Inferior parietal cortex (tissue), 1 donor: ENCODE data around the gene RUVBL2.
"Not testable (repeated sequence)": the region's sequence is repeated elsewhere in the genome, so short reads cannot be mapped to it uniquely, and the experiment has no call there.

Source experiments
- DNase-seq: peaks from one replicate; pipeline ENCODE4 v3.0.0-alpha.2; 2016; ENCODE audit errors: extremely low spot score

RUVBL2 gene

DNA sequence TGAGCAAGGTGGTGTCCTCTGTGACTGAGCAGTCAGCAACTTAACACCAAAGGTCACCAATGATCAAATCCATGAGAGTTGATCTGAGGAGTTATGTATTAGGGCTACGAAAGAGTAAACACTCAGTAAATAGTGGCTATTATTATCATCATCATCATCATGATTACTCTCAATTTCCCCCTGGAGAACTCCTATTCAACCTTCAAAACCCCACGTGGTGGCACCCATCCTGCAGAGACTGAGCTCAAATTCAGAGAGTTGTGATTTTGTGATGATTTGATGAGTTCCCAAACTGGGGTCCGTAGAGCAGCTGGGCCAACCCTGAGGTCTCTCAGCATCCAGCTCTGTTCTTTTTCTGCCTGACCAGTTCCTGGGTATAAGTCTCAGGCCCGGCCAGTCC is 56.1 kb downstream of the RUVBL2 start:
- not testable (repeated sequence) for DNase-seq

DNA sequence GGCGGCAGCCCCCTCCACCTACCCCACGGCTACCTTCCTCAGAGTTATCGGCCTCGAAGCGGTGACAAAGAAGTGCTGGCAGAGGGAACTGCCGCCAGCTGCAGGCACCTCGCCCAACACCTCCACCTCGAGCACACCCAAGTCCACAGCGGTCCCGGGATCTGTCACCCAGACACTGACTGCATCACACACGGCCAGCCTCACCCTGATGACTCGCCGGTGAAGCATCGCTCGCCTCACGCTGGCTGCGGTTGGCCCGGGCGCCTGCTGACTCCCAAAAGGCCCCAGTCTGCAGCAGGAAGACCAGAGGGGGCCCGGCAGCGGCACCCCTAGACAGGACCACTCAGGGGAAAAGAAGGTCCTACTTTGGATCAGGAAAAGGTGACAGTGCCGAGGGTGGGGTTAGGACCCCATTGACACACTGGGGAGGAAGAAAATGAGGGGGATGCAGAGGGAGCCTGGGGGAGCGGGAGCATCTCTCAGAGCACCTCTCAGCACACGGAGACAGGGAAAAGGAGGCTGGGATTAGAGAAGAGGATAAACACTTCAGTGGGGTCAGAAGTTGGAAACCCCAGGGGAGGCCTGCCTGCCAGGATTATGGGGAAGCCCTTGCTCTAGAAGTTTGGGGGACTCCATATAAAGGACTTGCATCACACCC is 56.8 kb downstream of the RUVBL2 start:
- not testable (repeated sequence) for DNase-seq

DNA sequence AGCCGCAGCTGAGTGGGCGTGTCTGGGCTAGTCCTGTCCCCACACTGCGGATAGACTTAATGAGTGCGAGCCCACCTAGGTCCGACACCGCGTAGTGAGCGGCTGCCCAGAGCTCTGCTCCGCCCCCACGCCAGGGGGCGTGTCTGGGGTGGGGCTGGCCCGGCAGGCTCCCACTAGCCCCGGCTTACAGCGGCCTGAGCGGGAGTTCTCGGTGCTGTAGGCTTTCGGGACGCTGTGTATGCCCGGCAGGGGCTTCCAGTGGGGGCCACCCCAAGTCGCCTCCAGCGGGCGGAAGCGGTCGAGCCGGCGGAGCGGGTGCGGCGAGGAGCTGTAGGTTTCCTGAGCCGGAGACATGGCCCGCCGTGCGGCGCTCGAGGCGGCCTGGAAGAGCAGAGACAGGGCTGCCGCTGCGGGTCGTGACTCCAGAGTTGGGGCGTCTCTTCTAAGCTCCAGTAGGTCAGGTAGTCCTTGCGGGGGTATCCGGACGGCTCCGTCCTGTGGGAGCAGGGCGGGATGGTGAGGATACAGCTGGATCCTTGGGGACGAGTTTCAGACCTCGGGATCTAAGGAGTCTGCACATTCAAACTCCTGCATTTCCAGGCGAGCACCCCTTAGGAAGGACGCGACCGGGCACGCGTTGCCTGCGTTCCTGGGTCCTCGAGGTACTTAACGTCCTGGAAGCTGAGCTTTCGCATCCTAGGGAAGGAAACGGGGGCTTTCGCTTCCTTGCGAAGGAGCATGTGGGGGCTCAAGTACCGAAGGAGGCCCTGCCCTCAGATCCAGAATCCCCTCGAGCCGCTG is 62.6 kb downstream of the RUVBL2 start:
- peak; percentile 7 for DNase-seq

DNA sequence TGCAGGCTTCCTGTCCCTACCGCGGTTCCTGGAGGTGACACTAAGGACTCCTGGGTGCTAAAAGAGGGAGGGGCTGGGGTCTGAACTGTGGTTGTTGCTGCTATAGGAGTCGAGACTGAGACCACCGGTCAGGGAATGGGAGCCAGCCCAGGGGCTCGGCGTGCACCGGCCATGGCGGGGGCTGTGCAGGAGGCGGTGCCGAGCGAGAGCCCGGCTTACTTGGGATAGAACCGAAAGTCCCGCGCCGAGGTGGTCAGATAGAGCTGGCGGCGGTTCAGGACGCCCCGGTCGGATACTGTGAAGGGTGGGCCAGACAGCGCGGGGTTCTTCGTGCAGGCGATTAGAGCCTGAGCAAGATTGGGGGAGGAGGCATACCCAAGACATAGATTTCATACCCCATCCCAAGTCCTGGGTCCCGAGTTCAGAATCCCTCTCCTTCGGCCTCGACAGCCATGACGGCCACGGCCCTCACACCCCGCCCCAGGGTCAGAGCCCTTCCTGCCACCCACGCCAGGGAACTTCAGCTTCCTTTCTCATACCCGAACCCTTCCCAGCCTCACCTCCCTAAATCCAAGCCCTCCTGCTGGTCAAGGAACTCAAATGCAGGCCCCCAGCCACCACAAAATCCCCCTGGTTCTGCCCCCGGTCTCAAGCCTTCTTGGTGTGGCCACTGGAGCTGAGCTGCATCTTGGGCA is 63.4 kb downstream of the RUVBL2 start:
- DNase-seq: not testable (repeated sequence)

DNA sequence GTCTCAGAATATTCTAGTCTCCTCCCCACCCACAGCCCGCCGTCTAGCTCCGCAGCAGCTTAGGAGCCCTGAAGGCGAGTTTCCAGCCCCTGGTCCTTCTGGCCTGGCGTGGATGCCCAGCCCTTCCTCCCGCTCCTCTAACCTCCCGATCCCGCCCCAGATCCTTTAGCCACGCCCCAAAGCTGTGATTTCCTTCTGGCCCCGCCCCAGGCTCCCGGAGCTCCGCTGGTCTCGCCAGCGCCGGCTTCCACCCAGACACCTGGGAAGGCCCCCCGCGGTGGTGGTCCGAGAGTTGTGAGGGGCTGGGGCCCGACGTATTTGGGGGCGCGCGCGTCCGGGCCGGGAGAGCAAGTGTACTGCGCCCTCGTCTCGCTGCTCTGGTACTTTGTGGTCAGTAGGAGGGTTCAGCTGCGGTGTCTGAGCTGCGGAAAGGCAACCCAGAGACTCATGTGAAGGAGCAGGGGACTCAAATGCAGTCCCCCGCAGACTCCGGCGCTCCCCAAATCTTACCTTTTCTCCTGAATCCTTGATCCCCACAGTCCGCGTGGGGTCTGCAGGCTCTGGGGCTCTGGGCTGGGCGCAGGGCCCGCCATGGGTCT is 64.0 kb downstream of the RUVBL2 start, which contains the start of gene CGB7:
Gene CGB7, minus strand, starts transcription at position 114 of the 599 bp plus-strand sequence. CDS start 2,374 bp downstream, outside the sequence.
- DNase-seq: no peak

DNA sequence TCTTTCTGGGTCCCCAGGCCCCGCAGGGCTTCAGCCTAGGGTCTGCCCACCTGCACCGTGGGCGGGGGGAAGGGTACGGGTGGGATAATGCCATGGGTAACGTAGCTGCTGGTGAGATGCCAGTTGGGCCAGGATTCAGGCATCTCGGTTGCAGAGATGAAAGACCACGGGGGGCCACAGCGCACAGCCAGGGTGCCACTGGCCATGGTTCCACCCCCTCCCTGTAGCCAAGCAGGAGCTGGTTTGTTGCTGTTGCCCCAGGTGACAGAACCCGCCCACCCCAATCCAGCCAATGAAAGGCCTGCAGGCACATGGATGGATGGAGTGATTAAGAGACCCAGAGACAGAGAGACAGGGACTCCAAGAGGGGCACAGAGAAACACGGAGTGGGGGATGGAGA is 64.9 kb downstream of the RUVBL2 start:
- no peak for DNase-seq

DNA sequence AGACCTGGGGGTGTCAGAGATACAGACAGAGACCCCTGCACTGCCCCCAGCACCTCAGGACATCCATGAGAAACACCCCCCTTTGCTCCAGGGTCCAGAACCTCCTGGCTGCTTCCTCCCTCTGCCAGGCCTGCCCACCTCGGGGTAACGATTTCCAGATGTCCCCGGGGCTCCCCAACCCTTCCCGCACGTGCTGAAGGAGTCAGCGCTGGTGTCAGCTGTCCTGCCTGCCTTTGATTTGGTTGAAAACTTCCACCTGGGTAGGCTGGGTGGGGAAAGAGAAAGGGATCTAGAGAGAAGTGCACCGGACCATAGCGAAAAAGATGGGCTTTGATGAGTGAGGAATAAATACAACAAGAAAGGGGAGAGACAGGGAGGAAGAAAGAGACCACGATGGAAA is 65.4 kb downstream of the RUVBL2 start:
- DNase-seq: no peak

DNA sequence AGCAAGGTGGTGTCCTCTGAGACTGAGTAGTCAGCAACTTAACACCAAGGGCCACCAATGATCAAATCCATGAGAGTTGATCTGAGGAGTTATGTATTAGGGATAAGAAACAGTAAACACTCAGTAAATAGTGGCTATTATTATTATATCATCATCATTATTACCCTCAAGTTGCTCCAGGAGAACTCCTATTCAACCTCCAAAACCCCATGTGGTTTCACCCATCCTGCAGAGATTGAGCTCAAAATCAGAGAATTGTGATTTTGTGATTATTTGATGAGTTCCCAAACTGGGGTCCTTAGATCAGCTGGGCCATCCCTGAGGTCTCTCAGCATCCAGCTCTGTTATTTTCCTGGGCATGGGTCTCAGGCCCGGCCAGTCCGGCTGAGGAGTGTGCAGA is 67.3 kb downstream of the RUVBL2 start:
- no peak for DNase-seq

DNA sequence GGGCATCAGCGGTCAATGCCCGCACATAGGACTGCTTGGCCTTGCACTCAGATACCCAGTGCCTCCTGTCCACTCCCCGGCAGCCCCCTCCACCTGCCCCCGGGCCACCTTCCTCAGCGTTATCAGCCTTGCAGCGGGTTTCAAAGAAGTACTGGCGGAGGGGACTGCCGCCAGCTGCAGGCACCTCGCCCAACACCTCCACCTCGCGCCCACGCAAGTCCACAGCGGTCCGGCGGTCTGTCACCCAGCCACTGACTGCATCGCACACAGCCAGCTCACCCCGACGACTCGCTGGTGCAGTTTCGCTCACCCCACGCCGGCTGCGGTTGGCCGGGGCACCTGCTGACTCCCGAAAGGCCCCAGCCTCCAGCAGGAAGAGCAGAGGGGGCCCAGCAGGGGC is 67.8 kb downstream of the RUVBL2 start:
- no peak for DNase-seq

DNA sequence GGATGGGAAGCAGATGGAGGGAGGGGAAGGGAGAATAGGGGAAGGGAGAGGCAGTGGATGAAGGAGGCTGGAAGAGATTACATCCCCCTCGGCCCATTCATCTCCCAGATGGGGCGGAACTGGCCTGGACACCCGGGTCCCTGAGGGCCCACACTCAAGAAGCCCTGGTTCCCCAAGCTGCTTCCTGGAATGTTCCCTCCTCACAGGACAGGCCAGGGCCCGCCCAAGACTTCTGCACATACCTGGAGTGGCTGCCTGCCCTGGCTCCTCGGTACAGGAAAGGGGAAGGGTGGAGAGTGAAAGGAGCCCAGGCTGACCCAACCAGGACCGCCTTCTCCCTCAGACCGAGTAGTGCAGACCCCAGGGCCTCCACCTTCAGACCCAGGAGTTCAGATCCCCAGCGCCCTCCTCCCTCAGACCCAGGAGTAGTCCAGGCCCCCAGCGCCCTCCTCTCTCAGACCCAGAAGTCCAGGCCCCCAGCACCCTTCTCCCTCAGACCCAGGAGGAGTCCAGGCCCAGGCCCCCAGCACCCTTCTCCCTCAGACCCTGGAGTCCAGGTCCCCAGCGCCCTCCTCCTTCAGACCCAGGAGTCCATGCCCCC is 70.4 kb downstream of the RUVBL2 start:
- DNase-seq: no peak

DNA sequence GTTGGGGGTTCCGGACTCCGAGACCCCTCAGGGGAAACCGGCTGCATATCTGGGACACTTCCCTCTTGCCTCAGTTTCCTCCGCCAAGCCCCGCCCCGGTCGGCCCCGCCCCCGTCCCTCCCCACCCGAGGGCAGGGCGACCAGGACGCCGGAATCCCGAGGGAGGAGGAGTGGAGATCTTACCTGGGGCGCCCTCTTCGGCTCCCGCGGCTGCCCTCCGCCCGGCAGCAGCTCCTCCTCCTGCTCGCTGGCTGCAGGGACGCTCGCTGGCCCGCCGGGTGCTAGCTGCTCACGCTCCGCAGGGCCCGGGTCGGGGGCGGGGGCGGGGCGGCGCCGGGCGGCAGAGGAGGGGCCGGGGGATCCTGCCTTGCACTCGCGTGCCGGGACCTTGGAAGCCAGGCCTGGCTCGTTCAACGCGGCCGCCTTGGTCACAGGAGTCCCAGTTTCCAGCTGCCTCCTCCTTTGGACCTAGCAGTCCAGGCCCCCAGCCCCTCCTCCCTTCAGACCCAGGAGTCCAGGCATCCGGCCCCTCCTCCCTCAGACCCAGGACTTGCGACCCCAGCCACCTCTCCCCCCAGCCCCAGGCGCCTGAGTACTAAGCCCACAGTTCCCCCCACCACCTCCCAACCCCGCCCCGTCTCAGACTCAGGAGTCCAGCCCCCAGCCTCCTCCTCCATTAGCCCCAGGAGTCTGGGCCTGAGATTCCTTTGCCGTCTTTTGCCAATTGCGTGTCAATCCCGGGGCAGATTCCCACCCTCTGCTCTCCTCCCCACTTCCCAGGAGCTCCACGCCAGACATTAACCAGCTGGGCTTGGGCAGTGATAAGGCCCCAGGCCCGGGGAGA is 71.3 kb downstream of the RUVBL2 start, which contains the start of gene NTF4:
Gene NTF4, minus strand, starts transcription at position 51 of the 844 bp plus-strand sequence. CDS start 2,821 bp downstream, outside the sequence.
- no peak for DNase-seq
